Thyroid gland (tissue), 4 donors: ENCODE measurements around the gene VSX2. TPM values are rescaled to one million over a fixed set of nuclear protein-coding genes. Genes with fewer than 3 reads are reported as not detected.

Source experiments
- DNase-seq, 2 donors: peaks; one replicate each; pipeline ENCODE4 v3.0.0-alpha.2; 2019
- H3K27ac ChIP-seq, 3 donors: fragments of 200-600 bp; sonication (generic); 1 replicate in 2 of 3; 2 replicates in 1 of 3; pipeline ENCODE4 v1.5.1; 2016 to 2019; ENCODE audit warnings: mild to moderate bottlenecking in 1 of 3, moderate library complexity in 1 of 3
- H3K27me3 ChIP-seq: fragments of 200-600 bp; sonication (generic); one replicate; pipeline ENCODE4 v1.5.1; 2019
- H3K36me3 ChIP-seq, 2 donors: fragments of 200-600 bp; sonication (generic); one replicate each; pipeline ENCODE4 v1.5.1; 2016 to 2019
- H3K4me1 ChIP-seq, 2 donors: fragments of 200-600 bp; sonication (generic); one replicate each; pipeline ENCODE4 v1.5.1; 2017 to 2019
- H3K4me3 ChIP-seq, 3 donors: fragments of 200-600 bp; sonication (generic); replicated peaks in 1 of 3; 1 replicate in 2 of 3; 2 replicates in 1 of 3; pipeline ENCODE4 v1.5.1; 2016; ENCODE audit warnings: mild to moderate bottlenecking in 1 of 3
- H3K9me3 ChIP-seq: fragments of 200-600 bp; sonication (generic); one replicate; pipeline ENCODE4 v1.5.1; 2017
- POLR2A ChIP-seq, 2 donors: fragments of 450-650 bp; IDR thresholded peaks; one replicate each; pipeline ENCODE4 v1.6.1; 2017; ENCODE audit warnings: antibody characterized with exemption in 2 of 2, mild to moderate bottlenecking in 2 of 2, moderate library complexity in 1 of 2
- WGBS, 2 donors: methylation state at CpG; one replicate each; pipeline ENCODE4 v1.1.5; 2017; 5-methylcytosine and 5-hydroxymethylcytosine counted together
- intact Hi-C: fragments of 100-400 bp; cut with DNase I; formaldehyde crosslinking; loops from one replicate; pipeline ENCODE4 v1.15.1; 2023
- total RNA-seq, 4 donors: library from RNA; depleted of rRNA; stranded (reverse); fragments of >200 nt; gene quantifications; one replicate each; pipeline ENCODE4 v1.2.3, GENCODE V29; 2016
- TF ChIP-seq, protein P1 (sequence below), 6 experiments: fragments of 200-600 bp in 3 of 6; fragments of 450-650 bp in 3 of 6; sonication (generic) in 3 of 6; IDR thresholded peaks; one replicate each; pipeline ENCODE4 v1.5.1; 2016 to 2019; ENCODE audit warnings: antibody characterized with exemption in 6 of 6, mild to moderate bottlenecking in 2 of 6, inconsistent platforms in 1 of 6, moderate library complexity in 1 of 6

Gene VSX2
- total RNA-seq, 4 donors from 2014 or later: not detected

GRCh38 chr14:74259513-74259912, 20.3 kb downstream of the VSX2 start:
- intact Hi-C loops: no loop called here
- 94 to 96% methylated on average over 12 of the region's 12 CpGs for WGBS, 2 donors
- no peaks in the 10 kb centered on the region for H3K9me3 ChIP-seq
- no peak overlapping the region for H3K4me3 ChIP-seq
- peaks cover 0 to 6% of the 10 kb centered on the region in 2 donors for H3K4me1 ChIP-seq
- H3K27ac ChIP-seq: no peak overlapping the region
- TF ChIP-seq POLR2A (IDR thresholded peaks at IDR 0.05): no peak
- TF ChIP-seq, protein P1, sequence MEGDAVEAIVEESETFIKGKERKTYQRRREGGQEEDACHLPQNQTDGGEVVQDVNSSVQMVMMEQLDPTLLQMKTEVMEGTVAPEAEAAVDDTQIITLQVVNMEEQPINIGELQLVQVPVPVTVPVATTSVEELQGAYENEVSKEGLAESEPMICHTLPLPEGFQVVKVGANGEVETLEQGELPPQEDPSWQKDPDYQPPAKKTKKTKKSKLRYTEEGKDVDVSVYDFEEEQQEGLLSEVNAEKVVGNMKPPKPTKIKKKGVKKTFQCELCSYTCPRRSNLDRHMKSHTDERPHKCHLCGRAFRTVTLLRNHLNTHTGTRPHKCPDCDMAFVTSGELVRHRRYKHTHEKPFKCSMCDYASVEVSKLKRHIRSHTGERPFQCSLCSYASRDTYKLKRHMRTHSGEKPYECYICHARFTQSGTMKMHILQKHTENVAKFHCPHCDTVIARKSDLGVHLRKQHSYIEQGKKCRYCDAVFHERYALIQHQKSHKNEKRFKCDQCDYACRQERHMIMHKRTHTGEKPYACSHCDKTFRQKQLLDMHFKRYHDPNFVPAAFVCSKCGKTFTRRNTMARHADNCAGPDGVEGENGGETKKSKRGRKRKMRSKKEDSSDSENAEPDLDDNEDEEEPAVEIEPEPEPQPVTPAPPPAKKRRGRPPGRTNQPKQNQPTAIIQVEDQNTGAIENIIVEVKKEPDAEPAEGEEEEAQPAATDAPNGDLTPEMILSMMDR (IDR thresholded peaks at IDR 0.05): no peak
- H3K27me3 ChIP-seq: no peaks in the 10 kb centered on the region
- no peaks in the 10 kb centered on the region for H3K36me3 ChIP-seq
- DNase-seq: no peak

DNA sequence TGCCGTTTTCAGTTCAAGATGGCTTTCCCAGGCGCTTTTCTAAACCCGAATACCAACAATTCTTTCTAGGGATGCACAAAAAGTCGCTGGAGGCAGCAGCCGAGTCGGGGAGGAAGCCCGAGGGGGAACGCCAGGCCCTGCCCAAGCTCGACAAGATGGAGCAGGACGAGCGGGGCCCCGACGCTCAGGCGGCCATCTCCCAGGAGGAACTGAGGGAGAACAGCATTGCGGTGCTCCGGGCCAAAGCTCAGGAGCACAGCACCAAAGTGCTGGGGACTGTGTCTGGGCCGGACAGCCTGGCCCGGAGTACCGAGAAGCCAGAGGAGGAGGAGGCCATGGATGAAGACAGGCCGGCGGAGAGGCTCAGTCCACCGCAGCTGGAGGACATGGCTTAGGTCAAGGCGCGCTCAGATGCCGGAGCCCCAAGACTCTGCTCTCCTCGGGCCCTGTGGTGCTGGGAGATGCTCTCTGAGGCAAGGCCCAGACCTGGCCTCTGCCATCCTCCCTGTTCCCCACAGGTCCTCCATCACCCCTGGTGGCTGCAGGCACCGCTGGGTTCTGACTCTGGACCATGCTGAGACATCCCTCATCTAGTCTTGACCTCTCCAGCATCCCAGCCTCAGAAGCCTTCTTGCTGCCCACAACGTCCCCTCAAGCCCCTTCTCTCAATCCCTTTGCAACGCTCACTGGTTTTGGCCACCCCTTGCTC, 21.4 kb downstream of the VSX2 start:
- no peak for DNase-seq
- intact Hi-C loops: no loop called here
- H3K9me3 ChIP-seq: no peaks in the 10 kb centered on the region
- no peaks in the 10 kb centered on the region for H3K36me3 ChIP-seq
- no peak overlapping the region for H3K4me3 ChIP-seq
- WGBS, 2 donors: 92 to 94% methylated on average over 29 of the region's 29 CpGs
- no peak for TF ChIP-seq POLR2A (IDR thresholded peaks at IDR 0.05)
- TF ChIP-seq, protein P1 (IDR thresholded peaks at IDR 0.05): no peak
- no peak overlapping the region for H3K27ac ChIP-seq
- no peaks in the 10 kb centered on the region for H3K27me3 ChIP-seq
- H3K4me1 ChIP-seq: peaks cover 0 to 6% of the 10 kb centered on the region in 2 donors

GRCh38 chr14:74261288-74261687, 22.0 kb downstream of the VSX2 start:
- H3K4me1 ChIP-seq: peaks cover 0 to 6% of the 10 kb centered on the region in 2 donors
- no peak overlapping the region for H3K27ac ChIP-seq
- no peaks in the 10 kb centered on the region for H3K36me3 ChIP-seq
- intact Hi-C loops: no loop called here
- TF ChIP-seq POLR2A (IDR thresholded peaks at IDR 0.05): no peak
- TF ChIP-seq, protein P1 (IDR thresholded peaks at IDR 0.05): no peak
- no peaks in the 10 kb centered on the region for H3K27me3 ChIP-seq
- no peak for DNase-seq
- H3K4me3 ChIP-seq: no peak overlapping the region
- 79 to 82% methylated on average over 4 of the region's 4 CpGs for WGBS, 2 donors
- H3K9me3 ChIP-seq: no peaks in the 10 kb centered on the region

GRCh38 chr14:74262076-74262475, 22.8 kb downstream of the VSX2 start:
- Histone ChIP-seq H3K27me3 (no peaks in the 10 kb centered on the region), H3K4me1 (peaks cover 0 to 3% of the 10 kb centered on the region in 2 donors), H3K36me3 (no peaks in the 10 kb centered on the region), H3K27ac (no peak overlapping the region), H3K9me3 (no peaks in the 10 kb centered on the region), H3K4me3 (no peak overlapping the region)
- intact Hi-C loops: no loop called here
- TF ChIP-seq, protein P1 (IDR thresholded peaks at IDR 0.05): no peak
- TF ChIP-seq POLR2A (IDR thresholded peaks at IDR 0.05): no peak
- no peak for DNase-seq
- 93 to 97% methylated on average over 9 of the region's 9 CpGs for WGBS, 2 donors

DNA sequence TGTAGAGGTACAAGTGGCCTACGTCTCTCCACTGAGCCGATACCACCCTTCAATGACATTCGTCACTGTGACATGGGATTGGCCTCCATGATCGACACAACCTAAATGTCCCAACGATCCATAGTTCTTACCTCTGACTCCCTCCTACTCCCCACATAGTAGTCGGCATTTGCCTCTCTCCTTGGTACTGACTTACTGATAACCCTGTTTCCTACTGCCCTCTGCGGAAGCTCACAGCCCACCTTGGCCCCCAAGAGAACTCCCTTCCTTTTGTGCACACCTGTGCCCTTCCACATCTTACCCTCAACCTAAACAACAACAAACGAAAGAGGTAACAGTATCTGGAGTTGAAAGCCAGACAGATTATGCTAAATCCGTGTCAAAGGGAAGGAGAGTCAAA, 23.9 kb downstream of the VSX2 start:
- no peaks in the 10 kb centered on the region for H3K27me3 ChIP-seq
- H3K36me3 ChIP-seq: no peaks in the 10 kb centered on the region
- intact Hi-C loops: no loop called here
- DNase-seq: no peak
- H3K4me1 ChIP-seq: no peaks in the 10 kb centered on the region
- no peak overlapping the region for H3K27ac ChIP-seq
- TF ChIP-seq, protein P1 (IDR thresholded peaks at IDR 0.05): no peak
- no peak for TF ChIP-seq POLR2A (IDR thresholded peaks at IDR 0.05)
- 76 to 83% methylated on average over 9 of the region's 9 CpGs for WGBS, 2 donors
- H3K4me3 ChIP-seq: no peak overlapping the region
- no peaks in the 10 kb centered on the region for H3K9me3 ChIP-seq
